Non-pigmented ciliary epithelial cell (primary cell): ENCODE results near the gene JAKMIP1.

Experiments used
- DNase-seq: peaks from one replicate; pipeline ENCODE4 v3.0.0-alpha.2; 2010; ENCODE audit warnings: low read depth

JAKMIP1 gene

DNA sequence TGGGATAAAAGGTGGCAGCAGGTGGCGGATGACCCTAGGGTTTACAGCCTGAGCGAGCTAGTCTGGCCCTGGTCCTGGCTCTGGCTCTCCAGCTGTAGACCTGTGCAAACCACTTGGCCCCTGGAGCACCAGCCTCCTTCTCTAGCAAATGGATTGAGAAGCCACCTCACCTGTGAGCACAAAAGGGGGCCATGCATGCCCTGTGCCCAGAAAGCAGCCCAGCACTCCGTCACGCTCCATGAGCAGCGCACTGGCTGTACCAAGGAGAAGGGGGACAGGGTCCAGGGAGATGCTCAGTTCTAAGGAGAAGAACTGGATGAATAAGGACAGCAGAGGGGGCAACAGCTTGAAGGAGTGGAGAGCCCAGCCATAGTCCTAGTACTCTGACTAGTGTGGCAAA, 135.2 kb downstream of the JAKMIP1 start:
- DNase-seq, result no peak

DNA sequence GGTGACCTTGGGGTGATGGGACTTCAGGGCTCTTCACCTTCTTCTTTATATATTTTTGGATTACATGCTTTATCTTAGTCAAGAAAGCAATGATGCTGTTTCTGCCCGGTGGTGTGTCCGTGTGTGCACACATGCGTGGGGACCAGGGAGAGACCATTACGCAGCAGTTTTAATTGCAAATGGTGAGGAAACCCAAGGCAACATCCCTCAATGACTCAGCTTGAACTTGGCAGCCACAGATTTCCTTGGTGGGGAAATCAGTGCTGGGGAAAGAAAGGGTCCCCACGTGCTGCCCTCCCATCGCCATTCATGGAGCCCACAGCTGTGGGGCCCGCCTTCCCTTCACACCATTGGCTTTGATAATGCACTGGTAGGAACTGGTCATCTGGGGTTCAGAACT, 136.0 kb downstream of the JAKMIP1 start:
- no peak for DNase-seq

DNA sequence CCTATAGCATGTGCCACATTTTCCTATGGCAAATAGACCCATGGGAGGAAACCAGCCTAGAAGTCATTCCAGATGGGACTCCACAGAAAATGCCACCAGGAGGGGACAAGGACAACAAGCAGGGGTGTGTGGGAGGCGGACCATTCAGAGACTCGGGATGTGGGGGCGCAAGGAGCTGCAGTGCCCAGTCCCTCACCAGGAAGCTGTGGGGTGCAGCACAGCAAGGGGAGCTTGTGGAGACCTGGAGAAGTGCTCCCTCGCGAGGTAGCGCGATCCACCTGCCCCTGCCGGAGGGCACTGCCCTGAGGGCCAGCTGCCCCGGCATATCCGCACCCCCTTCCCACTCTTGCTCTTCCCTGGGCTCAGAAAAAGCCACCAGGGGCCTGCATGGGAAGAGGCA, 136.7 kb downstream of the JAKMIP1 start:
- DNase-seq, result no peak

DNA sequence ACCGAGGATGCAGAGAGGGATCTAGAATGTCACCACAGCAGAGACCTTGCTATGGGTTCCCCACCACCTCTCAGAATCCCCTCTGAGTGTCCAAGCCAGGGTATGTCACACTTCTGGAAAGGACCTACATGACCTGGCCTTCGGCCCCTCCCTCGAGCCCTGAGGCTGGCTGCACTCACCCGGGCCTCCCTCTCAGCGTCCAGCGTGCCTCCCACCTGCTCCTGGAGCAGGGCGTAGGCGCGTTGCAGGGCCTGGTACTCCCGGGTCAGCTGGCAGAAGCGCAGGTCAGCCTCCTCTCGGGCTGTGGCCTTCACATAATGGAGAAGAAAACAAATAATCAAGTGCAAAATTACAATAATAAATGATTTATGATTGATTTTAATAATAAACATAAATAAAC, 138.2 kb downstream of the JAKMIP1 start:
- DNase-seq, result no peak

DNA sequence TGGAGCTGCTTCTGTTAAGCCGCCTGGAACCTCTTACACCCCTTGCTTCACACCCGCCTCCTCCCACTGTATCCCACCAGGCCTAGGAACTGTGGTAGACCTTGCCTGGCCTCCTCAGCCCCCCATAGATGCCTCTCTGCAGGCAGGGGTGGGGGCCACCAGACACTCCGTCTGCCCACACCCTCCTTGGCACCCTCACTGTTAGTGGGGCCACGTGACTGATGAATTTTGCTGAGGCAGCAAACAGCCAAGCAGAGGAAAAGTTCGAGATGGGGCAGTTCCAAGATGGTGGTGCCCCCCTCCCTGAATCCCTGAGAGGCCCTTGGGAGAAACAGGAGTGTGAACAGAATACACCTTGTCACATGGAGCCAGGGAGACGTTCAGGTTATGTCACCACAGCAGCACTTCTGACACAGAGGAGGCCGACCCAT, 141.0 kb downstream of the JAKMIP1 start:
- DNase-seq, result no peak

DNA sequence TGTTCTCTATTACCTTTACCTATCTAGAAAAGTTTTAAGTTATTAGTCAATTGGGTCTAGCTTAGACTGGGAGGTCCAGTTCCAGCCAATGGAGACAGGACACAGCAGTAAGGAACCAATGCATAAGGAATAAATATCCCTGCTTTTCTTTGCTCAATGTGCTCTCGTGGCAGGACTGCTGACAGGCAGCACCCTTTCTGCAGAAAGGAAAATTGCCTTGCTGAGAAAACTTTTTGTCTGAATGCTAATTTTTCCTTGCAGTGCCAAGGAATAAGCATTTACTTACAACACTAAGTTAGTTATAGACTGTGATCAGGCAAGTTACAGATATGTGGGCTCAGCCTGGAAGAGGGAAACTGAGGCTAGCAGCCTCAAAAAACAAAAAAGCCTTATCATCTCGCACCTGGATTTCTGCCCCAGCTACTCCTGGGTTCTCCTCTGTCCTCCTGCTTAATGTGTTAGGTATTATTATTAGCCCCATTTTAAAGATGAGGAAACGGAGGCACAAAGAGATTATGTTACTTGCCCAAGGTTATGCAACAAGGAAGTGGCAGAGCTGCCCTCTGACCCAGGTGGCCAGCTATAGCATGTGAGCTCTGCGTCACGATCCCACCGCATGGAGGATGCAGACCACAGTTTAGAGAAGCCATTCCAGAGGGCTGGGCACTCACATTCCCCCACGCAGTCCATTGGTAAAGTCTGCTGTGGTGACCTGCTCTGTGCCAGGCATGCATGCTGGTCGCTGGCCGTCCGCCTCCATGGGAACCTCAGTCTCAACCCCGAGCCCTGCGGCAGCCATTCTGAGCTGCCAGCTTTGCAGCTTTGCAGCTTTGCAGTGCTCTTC, 141.6 kb downstream of the JAKMIP1 start:
- DNase-seq, result no peak

DNA sequence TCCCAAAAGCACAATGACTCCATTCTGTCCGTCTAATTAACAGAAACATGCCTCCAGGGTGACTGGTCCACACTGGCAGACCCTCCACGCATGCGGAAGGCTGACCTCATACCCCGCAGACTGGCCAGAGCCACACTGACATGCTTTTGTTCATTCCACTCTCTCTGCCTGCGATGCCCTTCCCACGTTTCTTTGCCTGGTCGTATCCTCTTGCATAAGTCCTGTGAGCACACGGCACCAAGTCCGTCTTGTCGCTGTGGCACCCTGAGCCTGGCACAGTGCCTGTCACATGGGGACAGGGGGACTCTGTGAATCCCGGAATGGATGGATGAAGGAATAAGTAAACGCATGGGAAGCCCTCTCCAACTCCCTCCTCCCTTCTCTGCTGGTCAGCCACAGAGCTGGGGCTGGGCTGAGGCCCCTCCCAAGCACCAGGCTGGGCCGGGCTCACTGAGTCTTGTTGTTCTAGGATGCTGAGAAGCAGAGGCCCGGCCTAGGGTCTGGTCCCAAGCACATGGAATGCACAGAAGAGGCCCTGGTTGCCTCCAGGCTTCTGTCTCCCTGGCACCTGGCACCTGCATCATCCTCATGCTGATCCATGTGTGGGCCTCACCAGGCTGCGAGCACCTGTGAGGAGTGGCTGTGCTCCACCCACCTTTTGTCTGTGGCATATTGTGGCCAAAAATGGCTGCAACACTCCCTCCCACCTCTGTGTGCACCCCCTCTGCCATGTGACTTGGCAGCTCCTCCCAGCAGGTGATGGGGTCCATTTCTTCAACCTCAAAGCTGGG, 143.2 kb downstream of the JAKMIP1 start:
- no peak for DNase-seq

DNA sequence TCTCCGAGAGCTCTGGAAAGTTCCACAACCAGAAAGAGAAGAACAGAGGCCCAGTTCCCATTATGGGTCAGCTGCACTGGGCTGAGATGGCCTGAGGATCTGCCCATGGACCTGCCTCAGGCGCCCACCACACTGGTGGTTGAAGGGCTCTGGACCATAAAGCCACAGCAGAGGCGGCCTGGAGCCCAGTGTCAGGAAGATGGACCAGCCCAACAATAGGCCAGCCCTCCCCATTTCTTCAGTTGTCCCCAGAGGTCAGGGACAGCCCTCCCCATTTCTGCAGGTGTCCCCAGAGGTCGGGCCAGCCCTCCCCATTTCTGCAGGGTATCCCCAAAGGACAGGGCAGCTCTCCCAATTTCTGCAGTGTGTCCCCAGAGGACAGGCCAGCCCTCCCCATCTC, 144.9 kb downstream of the JAKMIP1 start:
- no peak for DNase-seq

DNA sequence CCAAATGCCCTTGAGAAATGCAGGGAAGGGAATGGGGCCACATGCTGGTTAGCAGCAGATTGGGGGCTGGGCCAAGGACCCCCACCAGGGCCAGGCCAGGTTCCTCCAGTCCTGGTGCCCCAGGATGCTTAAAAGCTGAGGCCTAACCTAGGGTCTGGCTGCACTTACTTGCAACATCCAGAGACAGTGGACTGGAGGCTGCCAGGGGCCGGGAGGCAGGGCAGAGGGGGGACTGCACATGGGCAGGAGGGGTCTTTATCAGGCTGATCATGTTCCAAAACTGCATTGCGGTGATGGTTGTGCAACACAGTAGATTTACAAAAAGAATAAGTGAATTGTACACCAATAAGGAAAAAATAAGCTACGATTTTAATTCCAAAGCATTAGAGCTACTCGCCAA, 145.3 kb downstream of the JAKMIP1 start:
- no peak for DNase-seq

DNA sequence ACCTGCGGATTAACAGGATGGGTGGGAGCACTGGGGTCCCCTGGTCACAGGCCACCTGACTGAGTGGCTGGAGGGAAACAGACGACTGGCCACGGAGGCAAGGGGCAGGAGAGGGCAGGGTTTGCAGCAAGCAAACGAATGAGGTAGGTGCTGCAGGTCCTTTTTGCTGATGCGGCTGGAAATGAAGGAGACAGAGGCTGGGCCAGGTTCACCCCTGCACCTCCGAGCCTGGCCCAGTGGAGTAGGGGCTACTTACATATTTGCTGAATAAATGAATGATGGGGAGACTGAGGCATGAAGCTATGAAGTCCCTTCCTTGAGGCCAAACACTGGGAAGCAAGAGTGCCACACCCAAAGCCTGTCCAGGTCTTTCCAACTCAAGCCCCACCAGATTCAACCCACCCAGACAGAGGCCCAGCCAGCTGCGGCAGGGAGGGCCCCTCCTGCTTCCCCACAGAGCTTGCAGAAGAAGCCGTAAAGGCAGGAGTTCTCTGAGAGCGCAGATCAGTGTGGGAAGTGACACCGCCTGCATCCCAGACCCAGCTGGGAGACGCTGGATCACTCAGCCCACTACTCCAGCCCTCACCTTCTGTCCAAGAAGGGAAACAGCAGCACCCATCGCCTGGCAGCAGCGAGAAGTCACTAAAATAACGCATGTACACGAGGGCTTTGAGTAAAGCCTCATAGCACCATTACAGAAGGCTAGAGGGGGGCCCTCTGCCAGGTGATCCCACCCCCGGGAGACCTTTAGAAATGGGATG, 146.0 kb downstream of the JAKMIP1 start:
- DNase-seq, result no peak

DNA sequence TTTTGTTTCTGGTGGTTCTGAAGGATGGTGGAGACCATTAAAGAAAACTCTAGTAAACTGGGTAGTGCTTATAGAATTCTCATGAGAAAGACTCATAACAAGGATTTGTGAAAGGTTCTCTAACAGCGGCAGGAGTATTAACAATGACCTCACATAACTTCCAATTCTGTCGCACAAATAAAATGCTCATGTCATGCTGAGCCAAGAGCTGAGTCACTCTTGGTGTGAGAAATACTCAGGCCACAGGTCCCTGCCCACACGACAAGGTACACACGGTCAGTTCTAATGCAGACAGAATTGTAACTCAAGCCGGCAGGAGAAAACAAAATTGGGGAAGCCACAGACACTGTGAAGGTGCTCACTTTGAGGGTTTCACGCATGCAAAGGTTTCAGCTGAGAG, 147.7 kb downstream of the JAKMIP1 start:
- no peak for DNase-seq

DNA sequence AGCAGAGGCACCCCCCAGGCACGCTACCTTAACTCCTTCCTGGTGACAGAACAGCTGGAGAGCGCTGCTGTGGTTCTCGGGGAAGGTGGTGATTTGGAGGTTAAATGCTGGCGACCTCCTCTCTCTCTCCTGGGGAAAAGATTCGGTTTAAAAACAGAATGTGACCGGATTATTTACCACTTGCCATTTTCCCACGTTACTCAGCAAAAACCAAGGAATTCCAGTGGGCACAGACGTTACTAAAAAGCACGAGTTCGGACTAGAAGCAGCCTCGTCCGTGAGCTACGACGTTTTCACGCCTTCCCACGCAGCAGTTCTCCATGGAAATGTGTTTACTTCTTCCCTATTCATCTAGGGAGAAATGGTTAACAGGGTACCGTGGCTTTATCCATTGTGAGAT, 149.8 kb downstream of the JAKMIP1 start:
- DNase-seq, result no peak

DNA sequence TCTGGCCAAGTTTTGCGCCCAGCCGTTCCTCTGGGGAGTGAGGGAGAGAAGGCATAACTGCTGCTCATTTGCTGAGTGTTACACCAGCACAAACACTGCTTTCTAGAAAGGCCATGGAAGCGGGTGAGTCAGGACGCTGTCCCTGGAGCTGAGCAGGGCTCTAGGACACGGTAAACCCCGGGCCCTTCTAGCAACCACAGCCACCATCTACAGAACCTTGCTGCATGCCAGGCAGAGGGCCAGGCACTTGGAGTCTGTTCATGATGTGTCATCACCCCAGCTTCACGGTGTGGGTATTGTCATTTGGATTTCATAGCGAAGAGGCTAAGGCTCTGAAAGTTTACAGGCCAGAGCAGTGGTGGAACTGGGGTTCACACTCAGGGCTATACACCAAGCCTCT, 150.4 kb downstream of the JAKMIP1 start:
- DNase-seq, result no peak

DNA sequence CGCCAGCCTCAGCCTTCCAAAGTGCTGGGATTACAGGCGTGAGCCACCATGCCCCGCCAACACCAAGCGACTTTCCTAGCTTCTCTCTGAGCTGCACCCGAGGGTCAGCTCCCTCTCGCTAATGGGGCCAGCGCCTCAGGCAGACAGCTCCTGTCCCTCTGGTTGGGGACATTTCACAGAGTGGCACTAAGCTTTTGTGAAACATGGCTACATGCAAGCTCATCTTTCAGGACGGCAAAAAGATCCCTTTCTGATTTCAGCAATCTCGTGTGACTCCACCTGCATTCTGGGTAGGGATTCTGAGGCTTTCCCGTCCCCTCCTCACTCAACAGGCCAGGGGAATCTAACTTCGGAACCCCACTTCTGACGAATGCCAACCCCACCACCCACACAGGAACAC, 151.1 kb downstream of the JAKMIP1 start:
- no peak for DNase-seq

DNA sequence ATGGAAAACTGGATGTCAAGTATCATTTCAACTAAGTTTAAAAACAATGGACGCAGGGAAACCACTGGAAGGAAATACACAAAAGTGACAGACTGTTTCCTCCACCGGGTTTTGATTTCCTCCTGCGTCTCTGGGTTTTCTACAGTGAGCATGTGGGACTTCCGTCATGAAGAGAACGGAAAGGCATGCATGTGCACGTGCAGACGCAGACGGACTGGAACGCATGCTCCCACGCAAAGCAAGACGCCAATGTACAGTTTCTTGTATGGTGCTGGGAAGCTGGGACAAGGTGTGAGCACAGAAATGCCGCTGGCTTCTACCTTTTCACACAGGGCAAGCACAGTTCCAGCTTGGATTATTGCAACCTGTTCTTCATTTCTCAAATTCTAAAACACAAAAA, 151.8 kb downstream of the JAKMIP1 start:
- DNase-seq, result no peak

DNA sequence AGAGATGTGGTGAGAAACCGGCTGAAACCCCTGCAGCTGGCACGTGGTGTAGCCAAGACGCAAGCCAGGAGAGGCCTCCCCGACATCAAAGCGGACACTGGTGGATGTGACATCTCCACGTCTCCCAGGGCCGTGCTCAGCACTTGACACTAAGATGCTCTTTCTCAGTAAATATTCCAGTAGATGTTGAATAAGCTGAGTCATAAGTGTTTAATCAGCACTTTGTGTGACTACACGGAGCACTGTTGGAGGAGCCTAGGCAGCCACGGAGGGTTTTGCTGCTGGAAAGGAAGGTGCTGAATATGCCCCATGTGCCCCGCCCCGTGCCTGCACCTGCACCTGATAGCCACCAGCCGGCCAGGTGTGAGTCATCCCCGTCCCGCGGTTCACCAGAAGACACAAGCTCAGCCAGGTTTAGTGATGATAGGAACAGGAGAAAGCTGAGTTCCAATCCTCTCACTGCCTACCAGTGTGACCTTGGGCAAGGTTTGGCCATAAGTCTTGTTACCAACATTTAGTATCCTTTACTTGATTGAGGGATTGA, 153.1 kb downstream of the JAKMIP1 start:
- no peak for DNase-seq

DNA sequence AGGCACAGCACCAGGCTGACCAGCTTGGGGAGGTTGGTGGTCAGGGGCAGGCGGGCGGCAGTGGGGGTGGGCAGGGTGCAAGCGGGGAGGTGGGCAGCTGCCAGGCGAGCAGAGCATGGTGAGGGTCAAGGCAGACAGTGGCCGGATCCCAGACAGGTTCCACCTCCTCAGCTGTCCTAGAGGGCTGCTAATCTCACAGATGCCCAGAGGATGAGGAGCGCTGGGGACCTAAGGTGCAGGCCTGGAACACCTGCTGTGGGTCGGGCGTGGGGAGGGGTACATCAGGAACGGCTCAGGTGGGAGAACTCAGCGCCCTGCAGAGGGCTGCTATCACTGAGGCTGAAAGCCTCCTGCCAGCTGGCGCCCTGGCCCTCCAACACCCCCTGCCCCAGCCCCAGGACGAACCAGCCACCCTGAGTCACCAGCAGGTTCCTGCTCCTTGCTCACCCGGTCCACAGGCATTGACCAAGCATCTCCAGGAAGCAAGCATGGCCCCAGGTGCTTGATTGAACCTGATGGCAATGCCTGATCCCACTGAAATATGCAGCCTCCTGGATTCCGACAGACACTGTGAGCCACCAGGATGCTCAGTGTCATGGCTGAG, 153.7 kb downstream of the JAKMIP1 start:
- no peak for DNase-seq

DNA sequence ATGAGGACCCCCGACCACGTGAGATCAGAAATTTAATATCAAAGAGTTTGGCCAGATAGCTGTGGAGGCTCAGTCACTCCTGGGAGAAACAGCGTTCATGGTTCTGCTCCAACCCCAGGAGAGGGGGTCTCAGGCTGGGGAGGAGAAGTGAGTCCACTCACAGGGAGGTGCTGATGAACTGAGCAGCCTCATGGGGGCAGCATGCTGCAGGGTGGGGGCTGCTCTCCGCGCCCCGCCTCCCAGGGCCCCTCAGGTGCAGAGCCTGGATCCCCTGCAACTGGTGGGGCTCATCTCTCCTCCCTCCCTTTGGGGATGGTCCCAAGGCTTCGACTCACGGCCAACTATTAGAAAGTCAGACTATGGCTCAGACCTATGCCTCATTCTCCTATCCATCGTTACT, 155.5 kb downstream of the JAKMIP1 start:
- no peak for DNase-seq

DNA sequence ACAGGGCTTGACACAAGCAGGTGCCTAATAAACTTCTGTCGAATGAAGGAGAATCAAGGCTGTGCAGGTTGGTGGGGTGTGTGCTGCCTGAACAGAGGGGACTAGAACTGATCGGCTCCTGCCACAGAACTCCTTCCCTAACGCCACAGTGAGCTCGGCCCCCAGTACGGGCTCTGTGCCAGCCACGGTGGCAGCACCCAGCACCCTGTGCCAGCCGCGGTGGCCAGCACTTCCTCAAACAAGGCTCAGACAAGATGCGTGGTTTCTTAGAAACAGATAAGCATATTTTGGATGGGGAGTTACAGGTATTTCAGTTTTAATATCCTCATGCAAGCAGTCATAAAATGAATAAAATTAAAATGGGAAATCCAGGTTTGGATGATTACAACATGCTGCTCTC, 156.1 kb downstream of the JAKMIP1 start:
- no peak for DNase-seq

DNA sequence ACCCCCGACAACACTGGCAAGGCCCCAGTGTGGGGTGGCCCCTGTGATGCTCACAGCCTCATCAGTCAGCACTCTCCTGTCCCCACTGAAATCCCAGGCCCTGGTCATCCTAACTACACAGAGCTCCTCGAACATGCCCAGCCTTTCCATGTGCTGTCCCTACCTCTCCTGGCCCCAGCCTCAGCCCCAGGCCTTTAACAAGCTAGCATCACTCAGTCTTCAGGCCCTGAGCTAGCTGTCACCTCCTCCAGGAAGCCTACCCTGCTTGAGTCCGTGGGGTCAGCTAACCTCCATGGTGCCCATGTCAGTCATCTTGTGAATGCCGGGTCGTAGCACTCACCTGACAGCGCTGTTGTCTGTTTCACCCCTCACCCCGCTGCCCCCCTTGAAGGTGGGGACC, 156.5 kb downstream of the JAKMIP1 start:
- DNase-seq, result no peak

DNA sequence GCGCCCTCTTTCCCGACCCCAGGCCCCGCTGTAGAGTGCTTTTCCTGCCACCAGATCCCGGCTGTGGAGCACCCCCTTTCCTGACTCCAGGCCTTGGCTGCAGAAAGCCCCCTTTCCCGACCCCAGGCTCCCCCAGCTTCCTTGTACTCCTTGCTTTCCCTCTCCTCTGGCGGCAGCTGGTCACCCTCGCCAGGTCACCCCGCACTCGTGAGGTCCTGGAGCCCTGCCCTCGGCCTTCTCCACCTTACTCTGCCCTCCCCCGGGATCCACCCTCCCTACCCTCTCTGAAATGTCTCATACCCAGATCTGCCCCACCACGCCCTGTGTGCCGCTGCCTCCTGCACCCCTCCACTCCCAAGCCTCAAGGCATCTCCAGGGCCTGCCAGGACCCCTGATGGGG, 157.2 kb downstream of the JAKMIP1 start:
- no peak for DNase-seq
